Loucy (cell line): ENCODE measurements around the gene FCGBP.

ENCODE experiments used
- H2AFZ ChIP-seq: fragments of 200-600 bp; sonication (generic); 2 replicates; pipeline ENCODE4 v1.6.0; 2016; ENCODE audit warnings: antibody characterized with exemption, mild to moderate bottlenecking, low read length, moderate library complexity
- H3F3A ChIP-seq: fragments of 200-600 bp; 2 replicates; pipeline ENCODE4 v1.6.0; 2016; ENCODE audit warnings: antibody characterized with exemption, low read depth, mild to moderate bottlenecking
- H3K27me3 ChIP-seq: fragments of 200-600 bp; sonication (generic); 2 replicates; pipeline ENCODE4 v1.6.1; 2014; ENCODE audit warnings: low read length, mild to moderate bottlenecking; ENCODE audit not compliant: insufficient read depth, poor library complexity, severe bottlenecking
- H3K36me3 ChIP-seq: fragments of 200-600 bp; sonication (generic); 2 replicates; pipeline ENCODE4 v1.6.1; 2016; ENCODE audit warnings: low read length; ENCODE audit not compliant: insufficient read depth
- H3K4me1 ChIP-seq: fragments of 200-600 bp; sonication (generic); 2 replicates; pipeline ENCODE4 v1.5.1; 2014; ENCODE audit warnings: low read length, mild to moderate bottlenecking; ENCODE audit not compliant: insufficient read depth, poor library complexity, severe bottlenecking
- H3K4me2 ChIP-seq: fragments of 200-600 bp; sonication (generic); 2 replicates; pipeline ENCODE4 v1.6.0; 2014; ENCODE audit warnings: antibody characterized with exemption, low read length, low read depth, mild to moderate bottlenecking; ENCODE audit not compliant: poor library complexity, severe bottlenecking
- H3K4me3 ChIP-seq: fragments of 200-600 bp; sonication (generic); 2 replicates; pipeline ENCODE4 v1.5.1; 2014; ENCODE audit warnings: low read length, mild to moderate bottlenecking, mixed read lengths; ENCODE audit not compliant: poor library complexity, severe bottlenecking
- H3K79me2 ChIP-seq: fragments of 200-600 bp; sonication (generic); 2 replicates; pipeline ENCODE4 v1.6.1; 2014; ENCODE audit warnings: low read length; ENCODE audit not compliant: insufficient read depth
- H3K9ac ChIP-seq: fragments of 200-600 bp; sonication (generic); 2 replicates; pipeline ENCODE4 v1.6.0; 2014; ENCODE audit warnings: mild to moderate bottlenecking, low read depth, low read length, moderate library complexity; ENCODE audit not compliant: poor library complexity, severe bottlenecking
- H3K9me2 ChIP-seq: fragments of 200-600 bp; sonication (generic); replicated peaks from 2 replicates; pipeline ENCODE4 v1.6.1; 2016; ENCODE audit warnings: low read depth, low read length, mixed read lengths
- H3K9me3 ChIP-seq: fragments of 200-600 bp; sonication (generic); 2 replicates; pipeline ENCODE4 v1.6.1; 2014; ENCODE audit warnings: mild to moderate bottlenecking, antibody characterized with exemption, low read length, low read depth; ENCODE audit not compliant: insufficient read depth
- H4K20me1 ChIP-seq: fragments of 200-600 bp; sonication (generic); 2 replicates; pipeline ENCODE4 v1.6.0; 2014; ENCODE audit warnings: antibody characterized with exemption, low read length, mild to moderate bottlenecking; ENCODE audit not compliant: insufficient read depth, poor library complexity, severe bottlenecking
- EZH2phosphoT487 ChIP-seq: fragments of 200-600 bp; IDR thresholded peaks from 2 replicates; pipeline ENCODE4 v1.6.1; 2018; ENCODE audit warnings: antibody characterized with exemption, mild to moderate bottlenecking, moderate library complexity, borderline replicate concordance
- TF ChIP-seq, protein P1 (sequence below): fragments of 200-600 bp; sonication (generic); conservative IDR thresholded peaks from 2 replicates; pipeline ENCODE4 v1.5.1; 2014; ENCODE audit warnings: mild to moderate bottlenecking, antibody characterized with exemption, low read length

The FCGBP gene

GRCh38 chr19:39936622-39937021, 2.2 kb upstream of the FCGBP start:
- H2AFZ ChIP-seq, result no peak overlapping the region
- peaks cover 14% of the 10 kb centered on the region for H3K27me3 ChIP-seq
- H3K4me3 ChIP-seq, result no peak overlapping the region
- H3K9me3 ChIP-seq, result 0 out of 2 replicates have a peak, but pooled peaks cover 8% of the 10 kb centered on the region
- H4K20me1 ChIP-seq, result no peaks in the 10 kb centered on the region
- H3K9me2 ChIP-seq, result no peaks in the 10 kb centered on the region
- no peak for TF ChIP-seq EZH2phosphoT487
- TF ChIP-seq, protein P1, sequence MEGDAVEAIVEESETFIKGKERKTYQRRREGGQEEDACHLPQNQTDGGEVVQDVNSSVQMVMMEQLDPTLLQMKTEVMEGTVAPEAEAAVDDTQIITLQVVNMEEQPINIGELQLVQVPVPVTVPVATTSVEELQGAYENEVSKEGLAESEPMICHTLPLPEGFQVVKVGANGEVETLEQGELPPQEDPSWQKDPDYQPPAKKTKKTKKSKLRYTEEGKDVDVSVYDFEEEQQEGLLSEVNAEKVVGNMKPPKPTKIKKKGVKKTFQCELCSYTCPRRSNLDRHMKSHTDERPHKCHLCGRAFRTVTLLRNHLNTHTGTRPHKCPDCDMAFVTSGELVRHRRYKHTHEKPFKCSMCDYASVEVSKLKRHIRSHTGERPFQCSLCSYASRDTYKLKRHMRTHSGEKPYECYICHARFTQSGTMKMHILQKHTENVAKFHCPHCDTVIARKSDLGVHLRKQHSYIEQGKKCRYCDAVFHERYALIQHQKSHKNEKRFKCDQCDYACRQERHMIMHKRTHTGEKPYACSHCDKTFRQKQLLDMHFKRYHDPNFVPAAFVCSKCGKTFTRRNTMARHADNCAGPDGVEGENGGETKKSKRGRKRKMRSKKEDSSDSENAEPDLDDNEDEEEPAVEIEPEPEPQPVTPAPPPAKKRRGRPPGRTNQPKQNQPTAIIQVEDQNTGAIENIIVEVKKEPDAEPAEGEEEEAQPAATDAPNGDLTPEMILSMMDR, result no peak
- peaks cover 19% of the 10 kb centered on the region for H3K4me1 ChIP-seq
- no peaks in the 10 kb centered on the region for H3K36me3 ChIP-seq
- H3K9ac ChIP-seq, result no peak overlapping the region
- H3K79me2 ChIP-seq, result no peaks in the 10 kb centered on the region
- H3K4me2 ChIP-seq, result no peak overlapping the region
- peaks cover 14% of the 10 kb centered on the region; the same call in 1 of the 2 replicates for H3F3A ChIP-seq

DNA sequence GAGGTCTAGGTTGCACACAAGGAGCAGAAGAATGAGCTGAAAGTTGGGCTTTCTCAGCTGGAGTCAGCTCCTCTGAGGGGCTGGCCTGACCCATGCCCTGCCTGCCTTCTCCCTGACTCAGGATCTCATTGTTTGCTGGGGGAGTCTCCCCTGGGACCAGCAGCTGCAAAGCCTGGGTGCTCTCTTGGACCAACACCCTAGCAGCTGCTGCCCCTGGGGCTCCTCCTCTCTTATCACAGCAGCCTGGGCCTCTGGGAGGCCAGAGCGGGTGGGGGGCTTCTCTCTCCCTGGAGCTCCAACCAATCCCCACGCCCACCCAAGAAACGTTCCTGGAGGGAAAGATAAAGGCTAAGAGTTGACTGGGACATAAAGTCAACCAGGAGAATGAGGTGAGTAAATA, 1.6 kb upstream of the FCGBP start:
- no peak overlapping the region for H3K4me2 ChIP-seq
- TF ChIP-seq, protein P1, result no peak
- no peak for TF ChIP-seq EZH2phosphoT487

GRCh38 chr19:39935364-39935661, 879 bp upstream of the FCGBP start:
- Histone ChIP-seq H3K9ac (no peak overlapping the region), H3K9me3 (0 out of 2 replicates have a peak, but pooled peaks cover 3% of the 10 kb centered on the region), H3K4me2 (no peak overlapping the region), H3K36me3 (no peaks in the 10 kb centered on the region), H3K4me1 (peaks cover 8% of the 10 kb centered on the region), H4K20me1 (no peaks in the 10 kb centered on the region), H2AFZ (no peak overlapping the region), H3K79me2 (no peaks in the 10 kb centered on the region), H3F3A (0 out of 2 replicates have a peak, but pooled peaks cover 6% of the 10 kb centered on the region), H3K4me3 (no peak overlapping the region), H3K27me3 (peaks cover 9% of the 10 kb centered on the region), H3K9me2 (no peaks in the 10 kb centered on the region)
- TF ChIP-seq EZH2phosphoT487, result no peak
- TF ChIP-seq, protein P1, result no peak

More for the DNA sequence above, 1.6 kb upstream of the FCGBP start:
- Histone ChIP-seq H3K9me3 (0 out of 2 replicates have a peak, but pooled peaks cover 8% of the 10 kb centered on the region), H3K36me3 (no peaks in the 10 kb centered on the region), H3K9ac (no peak overlapping the region), H3F3A (peaks cover 8% of the 10 kb centered on the region; the same call in 1 of the 2 replicates), H3K79me2 (no peaks in the 10 kb centered on the region), H3K4me1 (peaks cover 15% of the 10 kb centered on the region), H4K20me1 (no peaks in the 10 kb centered on the region), H3K9me2 (no peaks in the 10 kb centered on the region), H3K27me3 (peaks cover 14% of the 10 kb centered on the region), H2AFZ (no peak overlapping the region), H3K4me3 (no peak overlapping the region)
